Measurements from ENCODE around the gene UQCRHL.

The UQCRHL gene

DNA sequence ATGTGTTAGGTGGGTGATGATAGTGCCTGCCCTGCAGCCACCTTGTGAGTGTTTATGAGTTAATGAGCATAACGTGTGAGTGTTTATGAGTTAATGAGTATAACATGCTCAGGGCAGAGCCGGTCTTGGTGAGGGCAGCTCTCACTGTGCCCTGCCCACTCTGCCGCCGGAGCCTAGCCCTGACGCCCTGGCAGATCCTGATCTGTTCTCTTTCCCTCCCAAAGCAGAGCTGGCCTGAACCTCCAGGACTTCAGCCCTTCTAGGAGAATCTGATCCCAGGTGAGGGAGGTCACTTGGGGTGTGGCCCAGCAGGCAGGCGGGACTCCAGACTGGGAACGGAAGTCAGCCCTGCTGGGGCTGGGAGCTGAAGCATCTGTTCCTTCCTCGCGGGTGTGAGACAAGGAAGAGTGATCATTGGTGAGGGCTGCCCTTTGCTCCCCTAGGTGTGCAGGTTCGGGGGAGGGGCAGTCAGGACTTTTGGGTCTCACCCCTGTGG lies 43.1 kb downstream of the UQCRHL start:
- H3K9ac ChIP-seq (ENCODE audit: low read depth, low read length), result no peak overlapping the region
- no peak overlapping the region for H2AFZ ChIP-seq (ENCODE audit: low read depth, low read length)
- TF ChIP-seq, protein P1, sequence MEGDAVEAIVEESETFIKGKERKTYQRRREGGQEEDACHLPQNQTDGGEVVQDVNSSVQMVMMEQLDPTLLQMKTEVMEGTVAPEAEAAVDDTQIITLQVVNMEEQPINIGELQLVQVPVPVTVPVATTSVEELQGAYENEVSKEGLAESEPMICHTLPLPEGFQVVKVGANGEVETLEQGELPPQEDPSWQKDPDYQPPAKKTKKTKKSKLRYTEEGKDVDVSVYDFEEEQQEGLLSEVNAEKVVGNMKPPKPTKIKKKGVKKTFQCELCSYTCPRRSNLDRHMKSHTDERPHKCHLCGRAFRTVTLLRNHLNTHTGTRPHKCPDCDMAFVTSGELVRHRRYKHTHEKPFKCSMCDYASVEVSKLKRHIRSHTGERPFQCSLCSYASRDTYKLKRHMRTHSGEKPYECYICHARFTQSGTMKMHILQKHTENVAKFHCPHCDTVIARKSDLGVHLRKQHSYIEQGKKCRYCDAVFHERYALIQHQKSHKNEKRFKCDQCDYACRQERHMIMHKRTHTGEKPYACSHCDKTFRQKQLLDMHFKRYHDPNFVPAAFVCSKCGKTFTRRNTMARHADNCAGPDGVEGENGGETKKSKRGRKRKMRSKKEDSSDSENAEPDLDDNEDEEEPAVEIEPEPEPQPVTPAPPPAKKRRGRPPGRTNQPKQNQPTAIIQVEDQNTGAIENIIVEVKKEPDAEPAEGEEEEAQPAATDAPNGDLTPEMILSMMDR (IDR thresholded peaks at IDR 0.05; ENCODE audit: borderline replicate concordance, extremely low read depth, low read length, poor library complexity, severe bottlenecking), result no peak
- TF ChIP-seq EZH2 (IDR thresholded peaks at IDR 0.05; ENCODE audit: borderline replicate concordance, low read depth, low read length, severe bottlenecking), result no peak
- H3K79me2 ChIP-seq (ENCODE audit: insufficient read depth, low read length), result no peaks in the 10 kb centered on the region
- no peak overlapping the region for H3K27ac ChIP-seq (ENCODE audit: low read length)
- no peaks in the 10 kb centered on the region for H3K9me3 ChIP-seq (ENCODE audit: insufficient read depth, low read length, severe bottlenecking)
- H4K20me1 ChIP-seq (ENCODE audit: insufficient read depth, low read length), result no peaks in the 10 kb centered on the region
- H3K4me2 ChIP-seq (ENCODE audit: insufficient read depth, low read length), result no peak overlapping the region
- DNase-seq, result no peak
- ATAC-seq (ENCODE audit: insufficient read depth, low read depth), result no peak
- H3K4me3 ChIP-seq (ENCODE audit: low read depth in 1 of 2, low read length in 2 of 2), result no peak overlapping the region
- no peaks in the 10 kb centered on the region for H3K4me1 ChIP-seq (ENCODE audit: insufficient read depth, low read length)
- no peaks in the 10 kb centered on the region for H3K36me3 ChIP-seq (ENCODE audit: insufficient read depth, low read length)
- H3K27me3 ChIP-seq (ENCODE audit: insufficient read depth, low read length, poor library complexity), result no peaks in the 10 kb centered on the region

DNA sequence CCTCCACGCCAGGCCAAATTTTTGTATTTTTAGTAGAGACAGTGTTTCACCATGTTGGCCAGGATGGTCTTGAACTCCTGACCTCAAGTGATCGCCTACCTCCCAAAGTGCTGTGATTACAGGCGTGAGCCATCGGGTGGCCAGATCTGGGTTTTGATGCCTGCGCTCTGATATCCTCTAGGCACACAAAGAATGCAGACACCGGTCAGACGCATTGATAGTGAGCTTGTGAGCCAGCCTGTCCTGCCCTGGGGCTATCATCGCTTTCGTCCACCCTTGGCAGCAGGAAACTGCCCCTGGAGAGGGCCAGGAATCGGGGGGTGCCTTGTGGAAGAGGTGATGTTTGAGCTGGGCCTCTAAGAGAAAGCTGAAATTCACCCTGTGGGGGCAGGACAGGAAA lies 44.9 kb downstream of the UQCRHL start:
- no peak overlapping the region for H2AFZ ChIP-seq (ENCODE audit: low read depth, low read length)
- H3K27ac ChIP-seq (ENCODE audit: low read length), result no peak overlapping the region
- H3K79me2 ChIP-seq (ENCODE audit: insufficient read depth, low read length), result no peaks in the 10 kb centered on the region
- H3K4me2 ChIP-seq (ENCODE audit: insufficient read depth, low read length), result no peak overlapping the region
- ATAC-seq (ENCODE audit: insufficient read depth, low read depth), result no peak
- no peaks in the 10 kb centered on the region for H4K20me1 ChIP-seq (ENCODE audit: insufficient read depth, low read length)
- no peak overlapping the region for H3K4me3 ChIP-seq (ENCODE audit: low read depth in 1 of 2, low read length in 2 of 2)
- no peak for TF ChIP-seq EZH2 (IDR thresholded peaks at IDR 0.05; ENCODE audit: borderline replicate concordance, low read depth, low read length, severe bottlenecking)
- TF ChIP-seq, protein P1 (IDR thresholded peaks at IDR 0.05; ENCODE audit: borderline replicate concordance, extremely low read depth, low read length, poor library complexity, severe bottlenecking), result no peak
- no peaks in the 10 kb centered on the region for H3K4me1 ChIP-seq (ENCODE audit: insufficient read depth, low read length)
- no peaks in the 10 kb centered on the region for H3K9me3 ChIP-seq (ENCODE audit: insufficient read depth, low read length, severe bottlenecking)
- DNase-seq, result no peak
- H3K9ac ChIP-seq (ENCODE audit: low read depth, low read length), result no peak overlapping the region
- H3K36me3 ChIP-seq (ENCODE audit: insufficient read depth, low read length), result no peaks in the 10 kb centered on the region
- no peaks in the 10 kb centered on the region for H3K27me3 ChIP-seq (ENCODE audit: insufficient read depth, low read length, poor library complexity)

DNA sequence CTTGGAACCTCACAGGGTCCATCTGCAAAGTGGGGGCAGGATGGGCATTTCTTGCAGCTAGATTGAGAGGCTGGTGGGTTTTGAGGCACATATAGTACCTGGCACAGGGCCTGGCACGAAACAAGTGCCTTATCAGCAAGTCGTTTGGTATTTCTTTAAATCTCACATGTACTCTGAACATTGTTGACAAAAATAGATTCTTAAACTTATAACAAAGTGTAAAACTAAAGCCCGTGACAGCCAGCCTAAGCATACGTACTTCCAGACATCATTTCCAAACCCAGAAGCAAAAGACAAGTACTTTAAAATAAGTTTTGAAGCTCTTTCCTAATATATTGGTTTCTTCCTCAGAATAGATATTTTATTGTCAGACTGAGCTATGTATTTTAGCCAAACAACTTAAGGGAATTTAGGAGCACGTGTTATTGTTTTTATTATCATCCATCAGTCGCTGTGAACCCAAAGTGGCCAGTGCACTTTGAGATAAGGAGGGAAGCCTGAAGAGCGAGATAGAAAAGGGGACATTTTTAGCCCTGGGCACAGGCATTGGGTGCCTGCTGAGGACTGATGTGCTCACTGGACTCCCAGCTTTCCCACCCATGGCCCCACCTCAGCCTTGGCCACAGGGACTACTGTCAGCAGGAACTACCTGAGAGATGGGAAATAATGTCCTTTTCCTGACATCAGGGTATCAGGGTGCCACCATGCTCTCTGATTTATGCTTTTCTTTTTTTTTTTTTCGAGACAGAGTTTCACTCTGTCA lies 45.9 kb downstream of the UQCRHL start:
- H3K27me3 ChIP-seq (ENCODE audit: insufficient read depth, low read length, poor library complexity), result no peaks in the 10 kb centered on the region
- no peak overlapping the region for H3K9ac ChIP-seq (ENCODE audit: low read depth, low read length)
- TF ChIP-seq, protein P1 (IDR thresholded peaks at IDR 0.05; ENCODE audit: borderline replicate concordance, extremely low read depth, low read length, poor library complexity, severe bottlenecking), result no peak
- no peak for TF ChIP-seq EZH2 (IDR thresholded peaks at IDR 0.05; ENCODE audit: borderline replicate concordance, low read depth, low read length, severe bottlenecking)
- no peaks in the 10 kb centered on the region for H3K79me2 ChIP-seq (ENCODE audit: insufficient read depth, low read length)
- no peak overlapping the region for H3K4me2 ChIP-seq (ENCODE audit: insufficient read depth, low read length)
- no peaks in the 10 kb centered on the region for H3K4me1 ChIP-seq (ENCODE audit: insufficient read depth, low read length)
- no peak overlapping the region for H2AFZ ChIP-seq (ENCODE audit: low read depth, low read length)
- no peak overlapping the region for H3K4me3 ChIP-seq (ENCODE audit: low read depth in 1 of 2, low read length in 2 of 2)
- ATAC-seq (ENCODE audit: insufficient read depth, low read depth) (no peak), DNase-seq (no peak)
- H3K27ac ChIP-seq (ENCODE audit: low read length), result no peak overlapping the region
- H3K36me3 ChIP-seq (ENCODE audit: insufficient read depth, low read length), result no peaks in the 10 kb centered on the region
- H4K20me1 ChIP-seq (ENCODE audit: insufficient read depth, low read length), result no peaks in the 10 kb centered on the region
- no peaks in the 10 kb centered on the region for H3K9me3 ChIP-seq (ENCODE audit: insufficient read depth, low read length, severe bottlenecking)

Measured in DND-41 (cell line).